Endothelial cell of umbilical vein (primary cell): Measurements from ENCODE around the gene CCDC27. TPM values are rescaled to one million over a fixed set of nuclear protein-coding genes. Genes with fewer than 3 reads are reported as not detected.

Experiments
- BruUV-seq: library from RNA; stranded (reverse); fragments of 400-500 nt; replicated peaks from 2 replicates; lab custom pipeline; 2021; lab: Mats Ljungman, UMichigan
- CTCF ChIA-PET: fragments of 300-600, 350-600 bp; sonication (Branson Sonifier 250); formaldehyde crosslinking; loops from one replicate; lab custom pipeline; 2021; ENCODE audit warnings: antibody characterized with exemption, inconsistent platforms; lab: Charles Lee
- POLR2A ChIA-PET: fragments of 300-600, 350-600 bp; sonication (Branson Sonifier 250); formaldehyde crosslinking; loops from one replicate; lab custom pipeline; 2021; ENCODE audit warnings: antibody characterized with exemption, inconsistent platforms; lab: Charles Lee
- DNase-seq: peaks from one replicate; pipeline ENCODE4 v3.0.0-alpha.2; 2011; ENCODE audit warnings: low read depth, low spot score
- FAIRE-seq: peaks from 2 replicates; lab custom pipeline; 2011; peaks lifted over from hg19 to GRCh38; lab: Jason Lieb, UNC
- H2AFZ ChIP-seq: 2 replicates; pipeline ENCODE4 v1.6.0; 2012; ENCODE audit warnings: low read depth, low read length, control low read depth, inconsistent platforms
- H3K27ac ChIP-seq: 2 replicates; pipeline ENCODE4 v1.5.1; 2011; ENCODE audit warnings: low read depth, mild to moderate bottlenecking, control low read depth, low read length, moderate library complexity; ENCODE audit not compliant: insufficient read depth
- H3K27me3 ChIP-seq, 2 experiments: 2 replicates each; pipeline versions ENCODE4 v1.6.0 to v1.6.1; 2011; ENCODE audit warnings: low read length in 2 of 2, mixed read lengths in 1 of 2; ENCODE audit not compliant: control insufficient read depth in 2 of 2, insufficient read depth in 2 of 2
- H3K36me3 ChIP-seq, 2 experiments: 2 replicates in 1 of 2; 3 replicates in 1 of 2; pipeline ENCODE4 v1.5.1; 2011; ENCODE audit warnings: low read length in 2 of 2, mild to moderate bottlenecking in 1 of 2, moderate library complexity in 1 of 2; ENCODE audit not compliant: control insufficient read depth in 2 of 2, insufficient read depth in 2 of 2; ENCODE audit errors: extremely low read depth in 1 of 2
- H3K4me1 ChIP-seq: 3 replicates; pipeline ENCODE4 v1.5.1; 2011; ENCODE audit warnings: mild to moderate bottlenecking, low read length; ENCODE audit not compliant: control insufficient read depth, insufficient read depth; ENCODE audit errors: extremely low read depth
- H3K4me2 ChIP-seq: 2 replicates; pipeline ENCODE4 v1.6.1; 2011; ENCODE audit warnings: low read length, control low read depth, mixed read lengths; ENCODE audit not compliant: insufficient read depth
- H3K4me3 ChIP-seq, 3 experiments: fragments of 200-600 bp in 1 of 3; sonication (generic), shearing (Covaris generic) in 1 of 3; replicated peaks in 1 of 3; 2 replicates each; pipeline ENCODE4 v1.5.1; 2011 to 2016; ENCODE audit warnings: control low read depth in 3 of 3, low read length in 3 of 3, mild to moderate bottlenecking in 2 of 3, inconsistent platforms in 1 of 3, low read depth in 1 of 3, moderate library complexity in 1 of 3; ENCODE audit not compliant: insufficient read depth in 1 of 3
- H3K79me2 ChIP-seq: 2 replicates; pipeline ENCODE4 v1.6.0; 2012; ENCODE audit warnings: low read length, inconsistent platforms; ENCODE audit not compliant: control insufficient read depth, insufficient read depth
- H3K9ac ChIP-seq: replicated peaks from 2 replicates; pipeline ENCODE3; 2011; ENCODE audit warnings: low read length, control low read depth; ENCODE audit not compliant: insufficient read depth; ENCODE audit errors: extremely low read depth
- H3K9me1 ChIP-seq: replicated peaks from 3 replicates; pipeline ENCODE4 v1.6.0; 2011; ENCODE audit warnings: mild to moderate bottlenecking, low read length; ENCODE audit not compliant: control insufficient read depth, insufficient read depth; ENCODE audit errors: extremely low read depth
- H3K9me3 ChIP-seq: replicated peaks from 2 replicates; pipeline ENCODE4 v1.5.1; 2012; ENCODE audit warnings: low read length, inconsistent platforms; ENCODE audit not compliant: control insufficient read depth, insufficient read depth
- H4K20me1 ChIP-seq: replicated peaks from 2 replicates; pipeline ENCODE3; 2011; ENCODE audit warnings: mild to moderate bottlenecking, low read length; ENCODE audit not compliant: control insufficient read depth, insufficient read depth; ENCODE audit errors: extremely low read depth
- EZH2 ChIP-seq: IDR thresholded peaks from 2 replicates; pipeline ENCODE4 v1.6.1; 2012; ENCODE audit warnings: borderline replicate concordance, low read depth, mild to moderate bottlenecking, moderate library complexity, low read length, inconsistent platforms; ENCODE audit not compliant: severe bottlenecking
- FOS ChIP-seq: IDR thresholded peaks from 2 replicates; pipeline ENCODE4 v1.6.1; 2011; ENCODE audit warnings: mild to moderate bottlenecking, low read length, moderate library complexity, borderline replicate concordance; ENCODE audit not compliant: insufficient read depth
- GATA2 ChIP-seq: IDR thresholded peaks from 2 replicates; pipeline ENCODE4 v1.7.0; 2011; ENCODE audit warnings: low read depth, mild to moderate bottlenecking, moderate library complexity, mixed read lengths, low read length; ENCODE audit not compliant: insufficient read length, insufficient read depth
- JUN ChIP-seq: IDR thresholded peaks from 2 replicates; pipeline ENCODE4 v1.6.1; 2011; ENCODE audit warnings: borderline replicate concordance, low read depth; ENCODE audit not compliant: insufficient read length, insufficient read depth
- MYC ChIP-seq: IDR thresholded peaks from one replicate; pipeline ENCODE4 v1.6.1; 2011; ENCODE audit warnings: mild to moderate bottlenecking, low read depth, low read length
- POLR2A ChIP-seq: IDR thresholded peaks from 2 replicates; pipeline ENCODE4 v1.6.1; 2012; ENCODE audit warnings: low read depth, mild to moderate bottlenecking, control low read depth, low read length
- dilution Hi-C: fragments of 300-500 bp; cut with MboI; formaldehyde crosslinking; loops from one replicate; pipeline ENCODE4 v1.15.0; 2019; ENCODE audit warnings: low sequenced_read_pairs; ENCODE audit not compliant: extremely low pct_ligation_motif_present
- intact Hi-C: fragments of 100-400 bp; cut with micrococcal nuclease; formaldehyde crosslinking; loops from one replicate; pipeline ENCODE4 v1.10.0; 2022
- polyA plus RNA-seq, 4 experiments: library from polyadenylated mRNA; depleted of rRNA in 3 of 4; stranded (reverse) in 3 of 4; unstranded in 1 of 4; fragments of >200 nt; gene quantifications; 2 replicates each; pipeline versions ENCODE4 v1.2.1 to v1.2.3, GENCODE V29; 2011 to 2012; ENCODE audit warnings: missing spikeins in 1 of 4
- total RNA-seq: library from RNA; stranded (reverse); gene quantifications from 2 replicates; pipeline ENCODE4 v1.2.3, GENCODE V29; 2021
- TF ChIP-seq, protein P1 (sequence below): IDR thresholded peaks from 2 replicates; pipeline ENCODE4 v1.6.1; 2011; ENCODE audit not compliant: insufficient read depth, insufficient read length
- TF ChIP-seq, protein P2 (sequence below), 2 donors: IDR thresholded peaks; 1 replicate in 1 of 2; 2 replicates in 1 of 2; pipeline ENCODE4 v1.5.1; 2011; ENCODE audit warnings: low read length in 2 of 2, mild to moderate bottlenecking in 2 of 2, moderate library complexity in 2 of 2, control low read depth in 1 of 2, inconsistent platforms in 1 of 2, low read depth in 1 of 2; ENCODE audit not compliant: insufficient read depth in 1 of 2; ENCODE audit errors: extremely low read depth in 1 of 2

CCDC27 gene
- total and polyA plus RNA-seq, 2 donors (not counting 3 experiments of a cell fraction or from before 2014, with no cell fraction given): not detected

DNA sequence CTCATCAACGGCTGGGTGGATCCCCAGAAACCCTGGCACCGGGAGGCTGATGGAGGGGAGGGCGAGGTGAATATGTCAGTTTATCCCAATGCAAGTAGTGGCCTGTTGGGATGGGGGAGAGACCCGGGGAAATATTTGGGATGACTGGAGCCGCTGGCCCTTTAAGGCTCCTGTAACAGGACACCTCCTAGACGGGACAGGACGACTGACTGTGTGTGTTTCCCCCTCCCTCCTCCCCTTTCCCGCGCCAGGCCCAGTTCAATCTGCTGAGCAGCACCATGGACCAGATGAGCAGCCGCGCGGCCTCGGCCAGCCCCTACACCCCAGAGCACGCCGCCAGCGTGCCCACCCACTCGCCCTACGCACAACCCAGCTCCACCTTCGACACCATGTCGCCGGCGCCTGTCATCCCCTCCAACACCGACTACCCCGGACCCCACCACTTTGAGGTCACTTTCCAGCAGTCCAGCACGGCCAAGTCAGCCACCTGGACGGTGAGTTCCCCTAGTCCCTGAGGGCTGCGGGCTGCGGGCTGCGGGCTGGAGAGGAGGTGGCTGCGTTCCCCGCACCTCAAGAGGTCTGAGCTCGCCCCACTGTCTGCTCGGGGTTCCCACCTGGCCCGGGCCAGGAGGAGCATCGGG is 44.8 kb upstream of the CCDC27 start:
- FAIRE-seq (no peak), DNase-seq (no peak)
- no peak overlapping the region for H3K27ac ChIP-seq
- no peaks in the 10 kb centered on the region for H3K36me3 ChIP-seq
- no peaks in the 10 kb centered on the region for H3K9me3 ChIP-seq
- BruUV-seq: no TSS peak
- H3K9ac ChIP-seq: no peak overlapping the region
- H3K4me2 ChIP-seq: no peak overlapping the region
- H3K4me3 ChIP-seq: no peak overlapping the region
- H3K79me2 ChIP-seq: no peaks in the 10 kb centered on the region
- no peaks in the 10 kb centered on the region for H4K20me1 ChIP-seq
- H3K9me1 ChIP-seq: no peaks in the 10 kb centered on the region
- no peaks in the 10 kb centered on the region for H3K27me3 ChIP-seq
- ChIA-PET CTCF (no interaction called here), POLR2A (no interaction called here)
- no peaks in the 10 kb centered on the region for H3K4me1 ChIP-seq
- dilution Hi-C loops: no loop called here
- no peak overlapping the region for H2AFZ ChIP-seq
- TF ChIP-seq, protein P1, sequence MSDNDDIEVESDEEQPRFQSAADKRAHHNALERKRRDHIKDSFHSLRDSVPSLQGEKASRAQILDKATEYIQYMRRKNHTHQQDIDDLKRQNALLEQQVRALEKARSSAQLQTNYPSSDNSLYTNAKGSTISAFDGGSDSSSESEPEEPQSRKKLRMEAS: no peak
- TF ChIP-seq FOS (no peak), JUN (no peak), GATA2 (no peak), EZH2 (no peak), MYC (no peak), POLR2A (no peak)
- TF ChIP-seq, protein P2, sequence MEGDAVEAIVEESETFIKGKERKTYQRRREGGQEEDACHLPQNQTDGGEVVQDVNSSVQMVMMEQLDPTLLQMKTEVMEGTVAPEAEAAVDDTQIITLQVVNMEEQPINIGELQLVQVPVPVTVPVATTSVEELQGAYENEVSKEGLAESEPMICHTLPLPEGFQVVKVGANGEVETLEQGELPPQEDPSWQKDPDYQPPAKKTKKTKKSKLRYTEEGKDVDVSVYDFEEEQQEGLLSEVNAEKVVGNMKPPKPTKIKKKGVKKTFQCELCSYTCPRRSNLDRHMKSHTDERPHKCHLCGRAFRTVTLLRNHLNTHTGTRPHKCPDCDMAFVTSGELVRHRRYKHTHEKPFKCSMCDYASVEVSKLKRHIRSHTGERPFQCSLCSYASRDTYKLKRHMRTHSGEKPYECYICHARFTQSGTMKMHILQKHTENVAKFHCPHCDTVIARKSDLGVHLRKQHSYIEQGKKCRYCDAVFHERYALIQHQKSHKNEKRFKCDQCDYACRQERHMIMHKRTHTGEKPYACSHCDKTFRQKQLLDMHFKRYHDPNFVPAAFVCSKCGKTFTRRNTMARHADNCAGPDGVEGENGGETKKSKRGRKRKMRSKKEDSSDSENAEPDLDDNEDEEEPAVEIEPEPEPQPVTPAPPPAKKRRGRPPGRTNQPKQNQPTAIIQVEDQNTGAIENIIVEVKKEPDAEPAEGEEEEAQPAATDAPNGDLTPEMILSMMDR (IDR thresholded peaks at IDR 0.05; ENCODE audit: extremely low read depth in 1 of 2, insufficient read depth in 1 of 2, low read depth in 1 of 2, low read length in 2 of 2): no peak
- intact Hi-C loops: no loop called here
